ENCODE measurements around the gene COX7C.

The COX7C gene

DNA sequence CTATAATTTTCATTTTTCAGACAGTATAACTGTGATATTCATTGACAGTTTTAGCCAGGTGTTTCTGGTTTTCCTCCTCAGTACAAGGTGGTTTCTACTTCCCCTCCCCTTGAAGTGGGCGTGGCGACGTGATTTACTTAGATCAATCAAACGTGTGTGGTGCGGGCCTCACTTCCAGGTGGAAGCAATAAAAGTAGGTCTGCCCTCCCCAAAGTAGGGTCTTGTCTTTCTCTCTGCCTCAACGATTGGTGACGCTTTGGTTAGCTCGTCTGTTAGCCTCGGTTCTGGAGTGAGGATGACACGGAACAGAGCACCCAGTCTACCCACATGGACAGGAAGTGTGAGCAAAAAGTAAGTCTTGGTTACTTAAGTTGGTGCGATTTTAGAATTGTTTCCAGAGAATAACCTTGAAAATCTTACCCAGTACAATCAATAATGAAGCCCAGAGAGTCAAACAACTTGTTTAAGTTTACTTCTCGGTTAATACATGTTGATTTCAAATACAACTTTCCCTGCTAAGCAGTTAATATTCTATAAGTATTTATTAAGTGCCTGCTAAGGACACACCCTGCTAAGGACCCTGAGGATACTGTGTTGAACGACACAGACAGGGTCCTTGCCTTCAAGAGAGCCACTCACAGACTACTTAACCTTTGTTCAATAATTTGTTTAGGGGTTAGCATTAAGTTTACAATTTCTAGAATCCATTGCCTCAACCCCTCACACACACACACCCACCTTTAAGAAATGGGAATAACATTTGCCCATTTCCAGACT is 48.4 kb downstream of the COX7C start:
- DNase-seq (ENCODE audit: low spot score): no peak

DNA sequence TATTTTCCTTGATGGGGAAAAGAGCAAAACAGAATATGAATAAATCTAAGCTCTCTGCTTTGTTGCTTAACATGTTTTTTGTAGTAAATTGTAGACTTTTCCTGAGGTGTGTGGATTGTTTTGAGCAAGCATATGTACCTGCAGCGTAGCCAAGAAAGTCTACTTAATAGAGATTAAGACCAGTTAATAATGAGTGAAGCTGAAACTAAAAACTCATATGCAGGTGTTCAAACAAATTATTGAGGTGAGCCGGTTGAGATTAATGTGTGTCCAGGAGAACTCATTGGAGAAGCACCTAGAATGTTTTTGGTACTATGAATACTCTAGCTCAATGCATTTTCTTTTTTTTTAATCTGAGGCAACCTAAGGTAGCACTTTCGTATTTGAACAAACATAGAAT is 49.2 kb downstream of the COX7C start:
- DNase-seq (ENCODE audit: low spot score): no peak

Measured in ecto neural progenitor cell (in vitro differentiated cells).